Natural killer cell (primary cell): ENCODE data around the gene CLIC5. TPM values are rescaled to one million over a fixed set of nuclear protein-coding genes. Genes with fewer than 3 reads are reported as not detected.

Experiments used
- ATAC-seq, 3 donors: fragments of 150-1000 bp in 2 of 3; fragments of 200-7000 bp in 1 of 3; cut with Tn5 transposase; 1 replicate in 1 of 3; 2 replicates in 2 of 3; pipeline ENCODE4 v1.10.0; 2021; ENCODE audit warnings: mild to moderate bottlenecking in 2 of 3, moderate library complexity in 2 of 3
- DNase-seq, 2 donors: peaks; one replicate each; pipeline versions ENCODE4 v3.0.0 to v3.0.0-alpha.2; 2013 to 2021; ENCODE audit warnings: mixed read lengths in 1 of 2
- H3K27ac ChIP-seq: one replicate; pipeline ENCODE4 v1.5.1; 2013; ENCODE audit warnings: mild to moderate bottlenecking, low read length
- H3K27me3 ChIP-seq: one replicate; pipeline ENCODE4 v1.6.1; 2013; ENCODE audit warnings: low read length; ENCODE audit not compliant: control insufficient read depth, insufficient read depth
- H3K36me3 ChIP-seq: one replicate; pipeline ENCODE4 v1.6.1; 2013; ENCODE audit warnings: low read length; ENCODE audit not compliant: control insufficient read depth, insufficient read depth
- H3K4me1 ChIP-seq: one replicate; pipeline ENCODE4 v1.6.1; 2013; ENCODE audit warnings: low read length; ENCODE audit not compliant: control insufficient read depth, insufficient read depth
- H3K4me3 ChIP-seq: one replicate; pipeline ENCODE4 v1.5.1; 2013; ENCODE audit warnings: low read length
- H3K9me3 ChIP-seq: one replicate; pipeline ENCODE4 v1.6.1; 2013; ENCODE audit warnings: low read length; ENCODE audit not compliant: control insufficient read depth, insufficient read depth
- H3K27ac Mint-ChIP-seq, 2 donors: one replicate each; pipeline ENCODE4 v1.8.0; 2022; ENCODE audit warnings: mild to moderate bottlenecking in 2 of 2, mixed read lengths in 2 of 2, moderate library complexity in 1 of 2
- H3K27me3 Mint-ChIP-seq, 2 donors: one replicate each; pipeline ENCODE4 v1.8.0; 2022; ENCODE audit warnings: low read depth in 2 of 2, mixed read lengths in 2 of 2
- H3K36me3 Mint-ChIP-seq: one replicate; pipeline ENCODE4 v1.8.0; 2022; ENCODE audit warnings: mixed read lengths
- H3K4me1 Mint-ChIP-seq, 2 donors: one replicate each; pipeline ENCODE4 v1.8.0; 2022; ENCODE audit warnings: mixed read lengths in 2 of 2
- H3K4me3 Mint-ChIP-seq: one replicate; pipeline ENCODE4 v1.8.0; 2022; ENCODE audit warnings: mild to moderate bottlenecking, moderate library complexity, mixed read lengths
- H3K9me3 Mint-ChIP-seq, 2 donors: one replicate each; pipeline ENCODE4 v1.8.0; 2022; ENCODE audit warnings: mixed read lengths in 2 of 2
- CTCF ChIP-seq: fragments of 200-600 bp; IDR thresholded peaks from one replicate; pipeline ENCODE4 v1.8.0; 2022; ENCODE audit warnings: antibody characterized with exemption
- WGBS: methylation state at CpG from one replicate; pipeline ENCODE4 v1.1.7; 2013; ENCODE audit warnings: missing lambda C conversion rate; ENCODE audit not compliant: insufficient coverage; 5-methylcytosine and 5-hydroxymethylcytosine counted together
- intact Hi-C: fragments of 100-400 bp; cut with micrococcal nuclease; formaldehyde crosslinking; loops from one replicate; pipeline ENCODE4 v1.14.2; 2022
- total RNA-seq, 4 donors: library from RNA; stranded (reverse); fragments of 120-200 nt in 1 of 4; gene quantifications; one replicate each; pipeline versions ENCODE4 v1.2.3 to v1.2.4, GENCODE V29; 2013 to 2022

The CLIC5 gene
- total RNA-seq, 3 donors from 2014 or later (not counting 1 experiment from before 2014, with no cell fraction given), result 0.52 to 1.7 (median 1.4) TPM

GRCh38 chr6:45956176-45956575, 59.5 kb downstream of the CLIC5 start:
- Histone ChIP-seq H3K4me1 (no peaks in the 10 kb centered on the region), H3K9me3 (no peaks in the 10 kb centered on the region), H3K27ac (no peak overlapping the region), H3K4me3 (no peak overlapping the region), H3K36me3 (no peaks in the 10 kb centered on the region), H3K27me3 (no peaks in the 10 kb centered on the region)
- no peak for ATAC-seq
- H3K36me3 Mint-ChIP-seq, result no peaks in the 10 kb centered on the region
- no peak for DNase-seq
- TF ChIP-seq CTCF, result no peak
- peaks cover 3 to 19% of the 10 kb centered on the region in 2 donors for H3K27me3 Mint-ChIP-seq
- no peaks in the 10 kb centered on the region for H3K9me3 Mint-ChIP-seq
- no peak overlapping the region for H3K27ac Mint-ChIP-seq
- intact Hi-C loops, result no loop called here
- H3K4me3 Mint-ChIP-seq, result no peak overlapping the region
- WGBS, result 64% methylated on average over 5 of the region's 5 CpGs
- no peaks in the 10 kb centered on the region for H3K4me1 Mint-ChIP-seq

- H3K27ac ChIP-seq, result no peak overlapping the region
- no peak for ATAC-seq
- H3K4me3 ChIP-seq, result no peak overlapping the region
- no peak for DNase-seq
- H3K27ac Mint-ChIP-seq, result no peak overlapping the region
- 88% methylated on average over 1 of the region's 1 CpG for WGBS
- intact Hi-C loops, result no loop called here
- no peaks in the 10 kb centered on the region for H3K27me3 ChIP-seq
- no peaks in the 10 kb centered on the region for H3K36me3 Mint-ChIP-seq
- H3K9me3 ChIP-seq, result no peaks in the 10 kb centered on the region
- TF ChIP-seq CTCF, result no peak
- H3K4me3 Mint-ChIP-seq, result no peak overlapping the region
- H3K9me3 Mint-ChIP-seq, result no peaks in the 10 kb centered on the region
- no peaks in the 10 kb centered on the region for H3K36me3 ChIP-seq
- no peaks in the 10 kb centered on the region for H3K4me1 Mint-ChIP-seq
- no peaks in the 10 kb centered on the region for H3K4me1 ChIP-seq
- peaks cover 5 to 16% of the 10 kb centered on the region in 2 donors for H3K27me3 Mint-ChIP-seq
These were observed 60.1 kb downstream of the CLIC5 start for GRCh38 chr6:45955597-45955996.

GRCh38 chr6:45952546-45952945, 63.1 kb downstream of the CLIC5 start:
- Histone ChIP-seq H3K9me3 (no peaks in the 10 kb centered on the region), H3K27me3 (no peaks in the 10 kb centered on the region), H3K36me3 (no peaks in the 10 kb centered on the region), H3K4me1 (no peaks in the 10 kb centered on the region), H3K4me3 (no peak overlapping the region), H3K27ac (no peak overlapping the region)
- 100% methylated on average over 3 of the region's 3 CpGs for WGBS
- Mint-ChIP-seq H3K9me3 (no peaks in the 10 kb centered on the region), H3K27ac (no peak overlapping the region), H3K36me3 (no peaks in the 10 kb centered on the region), H3K4me3 (no peak overlapping the region), H3K4me1 (no peaks in the 10 kb centered on the region), H3K27me3 (peaks cover 5 to 16% of the 10 kb centered on the region in 2 donors)
- ATAC-seq, result no peak
- intact Hi-C loops, result no loop called here
- no peak for TF ChIP-seq CTCF
- no peak for DNase-seq

GRCh38 chr6:45952168-45952529, 63.5 kb downstream of the CLIC5 start:
- Histone ChIP-seq H3K4me3 (no peak overlapping the region), H3K27me3 (no peaks in the 10 kb centered on the region), H3K4me1 (no peaks in the 10 kb centered on the region), H3K27ac (no peak overlapping the region), H3K9me3 (no peaks in the 10 kb centered on the region), H3K36me3 (no peaks in the 10 kb centered on the region)
- intact Hi-C loops, result no loop called here
- no peak for ATAC-seq
- H3K36me3 Mint-ChIP-seq, result no peaks in the 10 kb centered on the region
- H3K4me3 Mint-ChIP-seq, result no peak overlapping the region
- peaks cover 5 to 19% of the 10 kb centered on the region in 2 donors for H3K27me3 Mint-ChIP-seq
- no peaks in the 10 kb centered on the region for H3K4me1 Mint-ChIP-seq
- no peak for DNase-seq
- no peak overlapping the region for H3K27ac Mint-ChIP-seq
- H3K9me3 Mint-ChIP-seq, result no peaks in the 10 kb centered on the region
- no peak for TF ChIP-seq CTCF
- WGBS, result 88% methylated on average over 7 of the region's 7 CpGs
